Left renal cortex interstitium (tissue), 4 donors: ENCODE data around the gene FBRSL1. TPM values are rescaled to one million over a fixed set of nuclear protein-coding genes. Genes with fewer than 3 reads are reported as not detected.
"Not testable (repeated sequence)": the region's sequence is repeated elsewhere in the genome, so short reads cannot be mapped to it uniquely, and the experiment has no call there.

ENCODE experiments used
- DNase-seq, 4 donors: peaks; one replicate each; pipeline ENCODE4 v3.0.0-alpha.2; 2013; ENCODE audit warnings: low read depth in 4 of 4, low spot score in 2 of 4, missing footprints in 1 of 4
- polyA plus RNA-seq, 4 donors: library from polyadenylated mRNA; unstranded; fragments of 120-200 nt; gene quantifications; one replicate each; pipeline ENCODE4 v1.2.1, GENCODE V29; 2013; ENCODE audit not compliant: insufficient read length in 4 of 4

The FBRSL1 gene
- polyA plus RNA-seq, 4 donors, result 37.5 to 104 (median 79.8) TPM

- no peak for DNase-seq
Observed at GRCh38 chr12:132522592-132523380, 32.8 kb downstream of the FBRSL1 start.

GRCh38 chr12:132523576-132524331 lies 33.8 kb downstream of the FBRSL1 start:
- DNase-seq, result no peak

DNA sequence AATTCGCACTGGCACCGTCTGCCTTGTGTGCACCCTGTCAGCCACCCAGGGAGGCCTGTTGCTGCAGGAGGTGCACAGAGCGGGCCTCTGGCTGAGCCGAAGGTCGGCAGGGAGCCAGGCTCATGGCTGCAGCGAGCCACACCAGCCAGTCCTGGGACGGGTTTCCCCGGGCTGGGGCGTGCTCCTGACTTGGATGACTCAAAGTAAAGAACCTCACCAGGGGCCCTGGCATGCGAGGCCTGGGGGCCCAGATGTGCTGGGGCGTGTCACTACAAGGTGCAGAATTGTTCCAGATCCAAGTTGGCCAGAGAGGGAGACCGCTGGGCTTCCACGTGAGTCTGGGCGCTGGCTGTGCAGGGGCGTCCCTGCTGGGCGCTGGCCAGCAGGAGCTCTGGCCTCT lies 34.5 kb downstream of the FBRSL1 start:
- no peak for DNase-seq

- no peak for DNase-seq
Observed at GRCh38 chr12:132525011-132525832, 35.3 kb downstream of the FBRSL1 start.

DNA sequence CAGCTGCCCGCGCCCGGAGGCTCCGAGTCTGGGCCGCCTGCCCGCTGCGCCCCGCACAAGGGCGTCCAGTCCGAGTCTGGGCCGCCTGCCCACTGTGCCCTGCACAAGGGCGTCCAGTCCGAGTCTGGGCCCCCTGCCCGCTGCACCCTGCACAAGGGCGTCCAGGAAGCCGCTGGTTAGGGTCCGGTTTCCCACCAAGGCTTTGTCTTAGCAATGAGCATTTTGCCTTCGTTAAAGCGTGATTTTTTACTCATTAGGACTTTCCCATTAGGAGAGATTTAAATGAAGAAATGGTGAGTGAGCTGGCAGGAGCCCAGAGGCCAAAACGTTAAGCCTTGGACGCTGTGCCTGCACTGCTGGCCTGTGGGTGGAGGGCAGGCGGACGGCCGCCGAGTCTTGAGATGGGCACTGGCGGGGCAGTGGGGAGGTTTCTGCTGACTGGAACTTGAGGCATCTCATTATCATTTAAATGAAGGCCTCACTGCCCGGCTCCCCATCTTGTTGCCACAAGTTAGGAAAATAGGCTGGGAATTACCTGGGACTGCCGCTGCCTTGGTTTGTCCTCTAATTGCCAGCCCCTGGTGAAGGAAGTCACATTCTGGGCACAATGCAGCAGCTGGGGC lies 36.0 kb downstream of the FBRSL1 start:
- no peak for DNase-seq

GRCh38 chr12:132527186-132527882 lies 37.4 kb downstream of the FBRSL1 start:
- DNase-seq, result no peak

- DNase-seq, result no peak
Observed at GRCh38 chr12:132527883-132528264, 37.9 kb downstream of the FBRSL1 start.

DNA sequence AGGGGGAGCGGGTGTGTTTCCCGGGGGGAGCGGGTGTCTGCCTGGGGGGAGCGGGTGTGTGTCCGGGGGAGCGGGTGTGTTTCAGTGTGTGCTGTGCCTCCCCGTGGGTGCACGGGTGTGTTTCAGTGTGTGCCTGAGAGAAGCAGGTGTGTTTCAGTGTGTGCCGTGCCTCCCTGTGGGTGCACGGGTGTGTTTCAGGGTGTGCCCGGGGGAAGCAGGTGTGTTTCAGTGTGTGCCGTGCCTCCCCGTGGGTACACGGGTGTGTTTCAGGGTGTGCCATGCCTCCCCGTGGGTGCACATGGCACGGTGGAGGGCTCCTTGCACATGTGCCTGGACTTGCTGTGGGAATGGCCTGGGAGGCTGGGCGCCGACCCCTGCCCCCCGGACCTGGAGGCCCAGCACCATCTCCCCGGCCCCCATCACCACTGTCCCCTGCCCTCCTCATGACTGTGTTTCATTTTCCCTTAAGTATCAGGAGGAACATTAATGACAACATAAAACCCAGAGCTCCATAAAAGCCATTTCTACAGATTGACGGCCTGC lies 38.7 kb downstream of the FBRSL1 start:
- DNase-seq, result no peak

DNA sequence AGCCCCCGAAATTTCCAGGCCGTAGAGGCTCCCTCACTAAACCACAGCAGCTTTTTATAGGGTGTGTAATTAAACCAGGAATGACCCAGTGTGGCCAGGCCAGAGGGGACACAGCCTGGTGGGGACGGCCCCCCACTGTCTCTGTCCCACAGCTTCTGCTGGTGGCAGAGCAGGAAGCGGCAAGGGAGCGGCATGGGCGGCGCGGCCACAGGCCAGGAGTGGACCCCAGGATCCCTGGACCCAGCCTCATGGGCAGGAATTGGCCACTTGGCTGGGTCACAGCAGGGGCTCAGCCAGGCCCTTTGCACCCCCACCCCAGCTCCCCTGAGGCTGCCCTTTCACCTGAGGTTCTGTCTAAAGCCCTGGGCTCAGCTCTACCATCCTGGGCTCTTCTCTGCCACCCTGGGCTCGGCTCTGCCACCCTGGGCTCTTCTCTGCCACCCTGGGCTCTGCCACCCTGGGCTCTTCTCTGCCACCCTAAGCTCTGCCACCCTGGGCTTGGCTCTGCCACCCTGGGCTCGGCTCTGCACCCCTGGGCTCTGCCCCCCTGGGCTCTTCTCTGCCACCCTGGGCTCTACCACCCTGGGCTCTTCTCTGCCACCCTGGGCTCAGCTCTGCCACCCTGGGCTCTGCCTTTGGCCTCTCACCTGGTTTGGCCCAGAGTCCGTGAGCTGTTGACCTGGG lies 39.3 kb downstream of the FBRSL1 start:
- DNase-seq, result no peak

DNA sequence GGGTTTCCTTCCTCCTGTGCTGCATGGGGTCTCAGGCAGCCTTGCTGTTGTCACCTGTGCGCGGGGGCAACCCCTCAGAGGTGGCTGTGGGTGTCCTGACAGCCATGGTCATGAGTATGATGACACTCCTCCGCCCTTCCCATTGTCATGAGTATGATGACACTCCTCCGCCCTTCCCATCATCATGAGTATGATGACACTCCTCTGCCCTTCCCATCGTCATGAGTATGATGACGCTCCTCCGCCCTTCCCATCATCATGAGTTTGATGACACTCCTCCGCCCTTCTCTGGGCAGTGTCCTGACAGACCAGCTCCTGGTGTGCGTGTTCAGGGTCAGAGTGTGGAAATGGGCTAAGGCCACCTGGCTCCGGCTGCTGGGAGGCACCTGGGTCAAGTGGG lies 40.0 kb downstream of the FBRSL1 start:
- no peak for DNase-seq

DNA sequence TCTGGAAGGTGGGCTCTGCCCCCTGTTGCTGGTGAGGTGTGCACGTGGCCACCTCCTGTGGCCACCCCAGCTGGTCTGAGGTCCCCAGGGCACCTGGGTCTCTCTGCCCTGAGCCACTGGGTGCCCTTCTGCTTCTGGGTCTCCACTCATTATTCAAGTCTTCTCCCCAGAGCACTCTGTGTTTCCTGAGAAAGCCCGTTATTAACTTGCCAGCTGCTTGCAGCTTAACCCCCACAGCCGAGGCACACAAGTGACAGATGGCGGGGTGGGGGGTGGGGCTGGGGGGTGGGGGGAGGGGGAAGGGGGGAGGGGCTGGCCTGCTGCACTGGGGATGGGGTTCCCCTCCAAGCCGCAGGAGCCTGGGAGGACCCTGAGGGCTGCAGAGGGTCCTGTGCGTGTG lies 40.5 kb downstream of the FBRSL1 start:
- DNase-seq, result no peak

- DNase-seq, result no peak
Observed at GRCh38 chr12:132530851-132531250, 40.9 kb downstream of the FBRSL1 start.

DNA sequence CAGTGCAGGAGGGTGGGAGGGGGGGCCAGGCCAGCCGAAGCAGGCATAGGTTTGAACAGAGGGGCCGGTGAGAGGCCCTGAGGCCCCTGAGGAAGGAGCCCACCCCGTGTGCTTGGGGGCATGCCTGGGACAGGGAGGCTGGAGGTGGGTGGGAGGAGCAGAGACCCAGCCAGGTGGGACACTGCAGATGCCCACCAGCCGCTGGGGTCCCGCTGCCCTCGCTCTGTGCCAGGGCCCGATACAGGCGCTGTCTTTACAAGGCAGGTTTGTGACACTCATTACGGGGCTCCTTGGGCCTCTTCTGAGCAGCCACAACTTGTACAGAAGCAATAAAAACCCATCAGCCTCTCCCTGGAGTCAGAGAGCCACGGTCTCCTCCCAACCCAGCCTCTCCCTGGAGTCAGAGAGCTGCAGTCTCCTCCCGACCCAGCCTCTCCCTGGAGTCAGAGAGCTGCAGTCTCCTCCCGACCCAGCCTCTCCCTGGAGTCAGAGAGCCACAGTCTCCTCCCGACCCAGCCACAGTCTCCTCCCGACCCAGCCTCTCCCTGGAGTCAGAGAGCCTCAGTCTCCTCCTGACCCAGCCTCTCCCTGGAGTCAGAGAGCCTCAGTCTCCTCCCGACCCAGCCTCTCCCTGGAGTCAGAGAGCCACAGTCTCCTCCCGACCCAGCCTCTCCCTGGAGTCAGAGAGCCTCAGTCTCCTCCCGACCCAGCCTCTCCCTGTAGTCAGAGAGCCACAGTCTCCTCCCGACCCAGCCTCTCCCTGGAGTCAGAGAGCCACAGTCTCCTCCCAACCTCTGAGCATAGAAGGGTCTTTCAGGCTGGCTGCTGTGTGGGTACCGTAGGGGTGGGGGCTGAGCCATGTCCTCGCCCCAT lies 43.0 kb downstream of the FBRSL1 start:
- not testable (repeated sequence) for DNase-seq

- DNase-seq, result no peak
Observed at GRCh38 chr12:132533584-132533958, 43.6 kb downstream of the FBRSL1 start.

DNA sequence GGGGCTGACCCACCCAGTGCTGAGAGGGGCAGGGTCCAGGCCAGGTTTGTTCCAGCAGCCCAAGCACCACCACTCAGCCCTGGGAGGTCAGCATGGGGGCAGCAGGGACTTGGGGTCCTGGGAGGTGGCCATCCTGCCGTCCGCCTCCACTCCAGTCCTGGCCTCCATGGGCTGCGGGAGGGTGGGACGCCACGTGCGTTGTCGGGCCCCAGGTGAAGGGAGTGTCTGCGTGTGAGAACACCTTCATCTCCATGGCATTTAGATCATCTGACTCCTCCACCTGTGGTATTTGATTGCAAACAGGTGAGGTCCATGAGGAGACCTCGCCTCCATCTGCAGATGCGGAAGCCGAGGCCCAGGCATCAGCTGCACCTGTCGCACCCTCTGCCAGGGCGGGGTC lies 44.1 kb downstream of the FBRSL1 start:
- no peak for DNase-seq

DNA sequence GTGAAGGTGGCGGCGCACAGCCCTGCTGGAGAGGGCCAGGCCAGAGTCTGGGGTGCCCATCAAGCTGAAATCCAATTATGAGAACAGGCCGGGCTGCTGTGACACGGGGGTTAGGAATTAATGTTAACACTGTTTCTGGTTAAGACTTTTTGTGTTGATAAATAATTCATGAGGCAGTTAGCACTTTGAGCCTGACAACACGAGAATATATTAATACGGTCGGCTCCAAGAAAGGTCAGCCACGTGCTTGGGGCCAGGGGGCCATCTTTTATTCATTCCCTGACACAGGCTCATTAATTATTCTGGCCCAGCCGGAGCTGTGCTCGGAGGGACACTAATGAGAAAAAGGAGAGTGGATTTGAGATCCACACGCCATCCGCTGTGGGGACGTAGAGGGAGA lies 45.1 kb downstream of the FBRSL1 start:
- DNase-seq, result no peak

DNA sequence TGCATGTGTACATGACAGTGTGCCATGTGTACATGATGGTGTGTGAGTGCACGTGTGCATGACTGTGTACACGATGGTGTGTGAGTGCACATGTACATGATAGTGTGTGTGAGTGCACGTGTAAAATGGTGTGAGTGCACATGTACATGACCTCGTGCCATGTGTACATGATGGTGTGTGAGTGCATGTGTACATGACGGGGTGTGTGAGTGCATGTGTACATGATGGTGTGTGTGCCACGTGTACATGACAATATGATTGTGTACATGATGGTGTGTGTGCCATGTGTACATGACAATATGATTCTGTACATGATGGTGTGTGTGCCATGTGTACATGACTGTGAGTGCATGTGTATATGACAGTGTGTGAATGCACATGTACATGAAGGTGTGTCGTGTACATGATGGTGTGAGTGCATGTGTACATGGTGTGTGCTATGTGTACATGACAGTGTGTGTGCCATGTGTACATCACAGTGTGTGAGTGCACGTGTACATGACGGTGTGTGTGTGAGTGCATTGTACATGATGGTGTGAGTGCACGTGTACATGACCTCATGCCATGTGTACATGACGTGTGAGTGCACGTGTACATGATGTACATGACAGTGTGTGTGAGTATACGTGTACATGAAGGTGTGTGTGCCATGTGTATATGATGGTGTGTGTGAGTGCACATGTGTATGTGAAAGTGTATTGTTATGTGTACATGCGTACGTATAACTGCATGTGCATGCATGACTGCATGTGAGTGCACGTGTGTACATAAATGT lies 46.3 kb downstream of the FBRSL1 start:
- DNase-seq, result no peak

DNA sequence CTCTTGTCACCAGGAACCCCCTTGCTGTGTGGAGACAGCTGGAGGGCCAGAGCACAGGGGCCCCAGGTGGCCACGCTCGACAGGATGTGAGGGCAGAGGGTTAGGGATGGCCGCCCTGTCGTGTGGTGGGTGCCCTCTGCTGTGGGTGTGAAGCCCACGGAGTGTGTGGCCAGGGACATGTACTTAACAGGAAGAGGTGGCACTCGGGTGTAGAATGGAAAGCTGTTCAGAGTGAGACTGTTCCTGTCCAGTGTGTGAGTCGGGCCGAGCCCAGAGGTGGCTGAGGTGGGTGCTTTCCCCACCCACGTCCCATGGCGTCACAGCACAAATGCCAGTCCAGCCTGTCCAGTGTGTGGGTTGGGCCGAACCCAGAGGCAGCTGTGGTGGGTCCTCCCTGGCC lies 47.1 kb downstream of the FBRSL1 start:
- no peak for DNase-seq
